Measurements from ENCODE around the gene ZNF45. TPM values are rescaled to one million over a fixed set of nuclear protein-coding genes. Genes with fewer than 3 reads are reported as not detected.

Gene ZNF45
- polyA plus RNA-seq, 2 of the 4 experiments (the other 2 are of a cell fraction), result 14.8 to 20.9 TPM

GRCh38 chr19:43910884-43911283 is 24.2 kb downstream of the ZNF45 start:
- FAIRE-seq (no peak), ATAC-seq (no peak), DNase-seq (ENCODE audit: low read depth in 1 of 2, low spot score in 1 of 2) (no peak)
- POLR2A ChIA-PET, result no interaction called here
- Histone ChIP-seq H3K4me2 (no peak overlapping the region), H3K4me1 (no peaks in the 10 kb centered on the region), H3K4me3 (no peak overlapping the region), H3K27ac (no peak overlapping the region), H3K9me3 (peaks cover 92% of the 10 kb centered on the region)
- TF ChIP-seq ZNF302 (CRISPR knock-in tag; IDR thresholded peaks at IDR 0.05) (no peak), MAX (IDR thresholded peaks at IDR 0.05) (no peak), POLR2A (IDR thresholded peaks at IDR 0.05; ENCODE audit: low read length) (no peak), MAFK (IDR thresholded peaks at IDR 0.05; ENCODE audit: partially characterized antibody) (no peak), CEBPB (IDR thresholded peaks at IDR 0.05) (no peak), ZC3H11A (IDR thresholded peaks at IDR 0.05) (no peak), PHF8 (IDR thresholded peaks at IDR 0.05; ENCODE audit: borderline replicate concordance, low read depth) (no peak), SREBF2 (IDR thresholded peaks at IDR 0.05) (no peak)
- TF ChIP-seq, protein P1, sequence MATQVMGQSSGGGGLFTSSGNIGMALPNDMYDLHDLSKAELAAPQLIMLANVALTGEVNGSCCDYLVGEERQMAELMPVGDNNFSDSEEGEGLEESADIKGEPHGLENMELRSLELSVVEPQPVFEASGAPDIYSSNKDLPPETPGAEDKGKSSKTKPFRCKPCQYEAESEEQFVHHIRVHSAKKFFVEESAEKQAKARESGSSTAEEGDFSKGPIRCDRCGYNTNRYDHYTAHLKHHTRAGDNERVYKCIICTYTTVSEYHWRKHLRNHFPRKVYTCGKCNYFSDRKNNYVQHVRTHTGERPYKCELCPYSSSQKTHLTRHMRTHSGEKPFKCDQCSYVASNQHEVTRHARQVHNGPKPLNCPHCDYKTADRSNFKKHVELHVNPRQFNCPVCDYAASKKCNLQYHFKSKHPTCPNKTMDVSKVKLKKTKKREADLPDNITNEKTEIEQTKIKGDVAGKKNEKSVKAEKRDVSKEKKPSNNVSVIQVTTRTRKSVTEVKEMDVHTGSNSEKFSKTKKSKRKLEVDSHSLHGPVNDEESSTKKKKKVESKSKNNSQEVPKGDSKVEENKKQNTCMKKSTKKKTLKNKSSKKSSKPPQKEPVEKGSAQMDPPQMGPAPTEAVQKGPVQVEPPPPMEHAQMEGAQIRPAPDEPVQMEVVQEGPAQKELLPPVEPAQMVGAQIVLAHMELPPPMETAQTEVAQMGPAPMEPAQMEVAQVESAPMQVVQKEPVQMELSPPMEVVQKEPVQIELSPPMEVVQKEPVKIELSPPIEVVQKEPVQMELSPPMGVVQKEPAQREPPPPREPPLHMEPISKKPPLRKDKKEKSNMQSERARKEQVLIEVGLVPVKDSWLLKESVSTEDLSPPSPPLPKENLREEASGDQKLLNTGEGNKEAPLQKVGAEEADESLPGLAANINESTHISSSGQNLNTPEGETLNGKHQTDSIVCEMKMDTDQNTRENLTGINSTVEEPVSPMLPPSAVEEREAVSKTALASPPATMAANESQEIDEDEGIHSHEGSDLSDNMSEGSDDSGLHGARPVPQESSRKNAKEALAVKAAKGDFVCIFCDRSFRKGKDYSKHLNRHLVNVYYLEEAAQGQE (IDR thresholded peaks at IDR 0.05), result no peak
- TF ChIP-seq, protein P2, sequence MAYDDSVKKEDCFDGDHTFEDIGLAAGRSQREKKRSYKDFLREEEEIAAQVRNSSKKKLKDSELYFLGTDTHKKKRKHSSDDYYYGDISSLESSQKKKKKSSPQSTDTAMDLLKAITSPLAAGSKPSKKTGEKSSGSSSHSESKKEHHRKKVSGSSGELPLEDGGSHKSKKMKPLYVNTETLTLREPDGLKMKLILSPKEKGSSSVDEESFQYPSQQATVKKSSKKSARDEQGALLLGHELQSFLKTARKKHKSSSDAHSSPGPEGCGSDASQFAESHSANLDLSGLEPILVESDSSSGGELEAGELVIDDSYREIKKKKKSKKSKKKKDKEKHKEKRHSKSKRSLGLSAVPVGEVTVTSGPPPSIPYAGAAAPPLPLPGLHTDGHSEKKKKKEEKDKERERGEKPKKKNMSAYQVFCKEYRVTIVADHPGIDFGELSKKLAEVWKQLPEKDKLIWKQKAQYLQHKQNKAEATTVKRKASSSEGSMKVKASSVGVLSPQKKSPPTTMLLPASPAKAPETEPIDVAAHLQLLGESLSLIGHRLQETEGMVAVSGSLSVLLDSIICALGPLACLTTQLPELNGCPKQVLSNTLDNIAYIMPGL (CRISPR knock-in tag; IDR thresholded peaks at IDR 0.05; ENCODE audit: borderline replicate concordance), result no peak
- CTCF ChIA-PET, result no interaction called here

GRCh38 chr19:43908659-43909058 is 26.4 kb downstream of the ZNF45 start:
- FAIRE-seq, result peak; percentile 23
- no peak overlapping the region for H3K4me2 ChIP-seq
- no peaks in the 10 kb centered on the region for H3K4me1 ChIP-seq
- no peak; a peak in 1 of 6 replicates for ATAC-seq
- no peak overlapping the region for H3K4me3 ChIP-seq
- TF ChIP-seq FOSL2 (IDR thresholded peaks at IDR 0.05), result no peak
- TF ChIP-seq FOSL2 (CRISPR knock-in tag; IDR thresholded peaks at IDR 0.05), result no peak
- TF ChIP-seq HOXA7 (CRISPR knock-in tag; IDR thresholded peaks at IDR 0.05), result no peak
- TF ChIP-seq, protein P2 (CRISPR knock-in tag; IDR thresholded peaks at IDR 0.05; ENCODE audit: borderline replicate concordance), result no peak
- TF ChIP-seq RARB (CRISPR knock-in tag; IDR thresholded peaks at IDR 0.05), result no peak
- no peak for TF ChIP-seq KDM1A (IDR thresholded peaks at IDR 0.05; ENCODE audit: low read depth)
- TF ChIP-seq MYC (IDR thresholded peaks at IDR 0.05; ENCODE audit: borderline replicate concordance, low read length), result no peak
- TF ChIP-seq HES2 (IDR thresholded peaks at IDR 0.05), result no peak
- no peak for TF ChIP-seq TP53 (CRISPR knock-in tag; IDR thresholded peaks at IDR 0.05)
- TF ChIP-seq RCOR1 (IDR thresholded peaks at IDR 0.05; ENCODE audit: low read depth, low read length), result no peak
- WGBS (ENCODE audit: missing lambda C conversion rate), result 4% methylated on average over 1 of the region's 1 CpG
- H3K9me3 ChIP-seq, result peaks cover 92% of the 10 kb centered on the region
- DNase-seq (ENCODE audit: low read depth in 1 of 2, low spot score in 1 of 2), result no peak
- H3K27ac ChIP-seq, result no peak overlapping the region
- ChIA-PET CTCF (no interaction called here), POLR2A (no interaction called here)
